H9 (cell line): ENCODE data around the gene GABRB3. TPM values are rescaled to one million over a fixed set of nuclear protein-coding genes. Genes with fewer than 3 reads are reported as not detected.

Experiments
- DNase-seq: peaks from one replicate; pipeline ENCODE4 v3.0.0-alpha.2; 2017
- H2AFZ ChIP-seq: one replicate; pipeline ENCODE4 v1.6.1; 2013; ENCODE audit warnings: mild to moderate bottlenecking, low read length, control low read depth, moderate library complexity
- H2AK5ac ChIP-seq: 2 replicates; pipeline ENCODE4 v1.6.1; 2013; ENCODE audit warnings: low read length, control low read depth, mixed read lengths; ENCODE audit not compliant: insufficient read length
- H2BK120ac ChIP-seq: one replicate; pipeline ENCODE4 v1.6.1; 2013; ENCODE audit warnings: low read depth, mild to moderate bottlenecking, low read length, control low read depth, inconsistent platforms; ENCODE audit not compliant: poor library complexity, severe bottlenecking
- H2BK12ac ChIP-seq: 2 replicates; pipeline ENCODE4 v1.6.1; 2013; ENCODE audit warnings: low read length, control low read depth, mixed read lengths, low read depth; ENCODE audit not compliant: insufficient read length
- H2BK15ac ChIP-seq: 2 replicates; pipeline ENCODE4 v1.6.1; 2013; ENCODE audit warnings: low read depth, low read length, control low read depth
- H2BK20ac ChIP-seq: one replicate; pipeline ENCODE4 v1.6.1; 2013; ENCODE audit warnings: low read depth, mild to moderate bottlenecking, low read length, control low read depth, inconsistent platforms; ENCODE audit not compliant: poor library complexity, severe bottlenecking
- H2BK5ac ChIP-seq: 2 replicates; pipeline ENCODE4 v1.6.1; 2013; ENCODE audit warnings: low read length, control low read depth, mixed read lengths; ENCODE audit not compliant: insufficient read length
- H3K14ac ChIP-seq: 2 replicates; pipeline ENCODE4 v1.6.1; 2013; ENCODE audit warnings: low read length, control low read depth; ENCODE audit not compliant: insufficient read depth
- H3K18ac ChIP-seq: 2 replicates; pipeline ENCODE4 v1.6.1; 2013; ENCODE audit warnings: low read depth, mild to moderate bottlenecking, mixed read lengths, low read length, control low read depth; ENCODE audit not compliant: insufficient read length
- H3K23ac ChIP-seq: 2 replicates; pipeline ENCODE4 v1.6.1; 2013; ENCODE audit warnings: low read length, control low read depth, mixed read lengths, low read depth; ENCODE audit not compliant: insufficient read length
- H3K23me2 ChIP-seq: 2 replicates; pipeline ENCODE4 v1.6.1; 2013; ENCODE audit warnings: low read depth, mild to moderate bottlenecking, mixed read lengths, low read length, control low read depth; ENCODE audit not compliant: insufficient read length, poor library complexity, severe bottlenecking
- H3K27ac ChIP-seq: 2 replicates; pipeline ENCODE4 v1.5.1; 2013; ENCODE audit warnings: low read length, control low read depth, mixed read lengths, low read depth; ENCODE audit not compliant: insufficient read length
- H3K27me3 ChIP-seq: 2 replicates; pipeline ENCODE4 v1.6.1; 2013; ENCODE audit warnings: low read length, control low read depth, inconsistent platforms; ENCODE audit not compliant: insufficient read depth
- H3K4ac ChIP-seq: 2 replicates; pipeline ENCODE4 v1.6.1; 2013; ENCODE audit warnings: low read depth, mild to moderate bottlenecking, control low read depth, inconsistent platforms, low read length, moderate library complexity
- H3K4me1 ChIP-seq: 2 replicates; pipeline ENCODE4 v1.6.1; 2013; ENCODE audit warnings: low read length, control low read depth, inconsistent platforms; ENCODE audit not compliant: insufficient read depth
- H3K4me2 ChIP-seq: 2 replicates; pipeline ENCODE4 v1.6.1; 2013; ENCODE audit warnings: low read length, control low read depth, mixed read lengths; ENCODE audit not compliant: insufficient read length, insufficient read depth
- H3K56ac ChIP-seq: 2 replicates; pipeline ENCODE4 v1.6.1; 2013; ENCODE audit warnings: low read depth, mild to moderate bottlenecking, mixed read lengths, low read length, control low read depth; ENCODE audit not compliant: insufficient read length
- H3K79me1 ChIP-seq: 2 replicates; pipeline ENCODE4 v1.6.1; 2013; ENCODE audit warnings: low read depth, mild to moderate bottlenecking, moderate library complexity, low read length, control low read depth, inconsistent platforms; ENCODE audit not compliant: insufficient read depth, poor library complexity, severe bottlenecking
- H3K79me2 ChIP-seq: 2 replicates; pipeline ENCODE4 v1.6.1; 2013; ENCODE audit warnings: low read length, control low read depth, inconsistent platforms; ENCODE audit not compliant: insufficient read depth
- H3K9ac ChIP-seq: 2 replicates; pipeline ENCODE4 v1.6.1; 2013; ENCODE audit warnings: low read length, control low read depth, mixed read lengths; ENCODE audit not compliant: insufficient read length; ENCODE audit errors: extremely low read depth
- H3K9me3 ChIP-seq: one replicate; pipeline ENCODE4 v1.6.1; 2013; ENCODE audit warnings: low read depth, low read length, inconsistent platforms; ENCODE audit not compliant: control insufficient read depth
- H3T11ph ChIP-seq: one replicate; pipeline ENCODE4 v1.6.1; 2013; ENCODE audit warnings: mild to moderate bottlenecking, low read length, control low read depth, inconsistent platforms
- H4K20me1 ChIP-seq: one replicate; pipeline ENCODE4 v1.6.1; 2013; ENCODE audit not compliant: control insufficient read depth, insufficient read length, insufficient read depth
- H4K5ac ChIP-seq: 2 replicates; pipeline ENCODE4 v1.6.1; 2013; ENCODE audit warnings: low read depth, mild to moderate bottlenecking, mixed read lengths, low read length, control low read depth; ENCODE audit not compliant: insufficient read length
- H4K8ac ChIP-seq: replicated peaks from 2 replicates; pipeline ENCODE4 v1.6.1; 2013; ENCODE audit warnings: low read length, control low read depth, mixed read lengths, low read depth; ENCODE audit not compliant: insufficient read length
- H4K91ac ChIP-seq: 2 replicates; pipeline ENCODE4 v1.6.1; 2013; ENCODE audit warnings: low read depth, mild to moderate bottlenecking, moderate library complexity, mixed read lengths, low read length, control low read depth; ENCODE audit not compliant: insufficient read length
- H3K27ac Mint-ChIP-seq, 3 experiments: 2 replicates in 2 of 3; 3 replicates in 1 of 3; pipeline ENCODE4 v1.8.0; 2020 to 2021; ENCODE audit warnings: mixed read lengths in 3 of 3, mild to moderate bottlenecking in 1 of 3, moderate library complexity in 1 of 3
- H3K27me3 Mint-ChIP-seq: 2 replicates; pipeline ENCODE4 v1.8.0; 2021; ENCODE audit warnings: low read depth, mild to moderate bottlenecking, moderate library complexity, mixed read lengths
- H3K36me3 Mint-ChIP-seq, 3 experiments: 2 replicates in 2 of 3; 3 replicates in 1 of 3; pipeline ENCODE4 v1.8.0; 2020 to 2021; ENCODE audit warnings: low read depth in 3 of 3, mixed read lengths in 3 of 3; ENCODE audit not compliant: insufficient read depth in 1 of 3
- H3K4me1 Mint-ChIP-seq, 2 experiments: 2 replicates each; pipeline ENCODE4 v1.8.0; 2020; ENCODE audit warnings: mixed read lengths in 2 of 2
- H3K4me3 Mint-ChIP-seq, 2 experiments: 2 replicates in 1 of 2; 3 replicates in 1 of 2; pipeline ENCODE4 v1.8.0; 2020 to 2021; ENCODE audit warnings: mild to moderate bottlenecking in 2 of 2, mixed read lengths in 2 of 2, moderate library complexity in 1 of 2
- H3K9me3 Mint-ChIP-seq, 2 experiments: 2 replicates in 1 of 2; 3 replicates in 1 of 2; pipeline ENCODE4 v1.8.0; 2020; ENCODE audit warnings: mild to moderate bottlenecking in 2 of 2, mixed read lengths in 2 of 2, moderate library complexity in 1 of 2
- CTCF ChIP-seq: fragments of 200-600 bp; sonication (generic); conservative IDR thresholded peaks from 3 replicates; pipeline ENCODE4 v1.8.0; 2021; ENCODE audit warnings: antibody characterized with exemption, mild to moderate bottlenecking
- WGBS: extraction: QIAGEN DNeasy Blood & Tissue Kit; methylation state at CpG from one replicate; pipeline ENCODE4 v1.1.7; 2013; ENCODE audit warnings: missing lambda C conversion rate, low lambda C conversion rate, mixed read lengths; ENCODE audit not compliant: insufficient read length; ENCODE audit errors: extremely low coverage; 5-methylcytosine and 5-hydroxymethylcytosine counted together
- total RNA-seq: library from RNA; stranded (reverse); gene quantifications from 2 replicates; pipeline ENCODE4 v1.2.1, GENCODE V29; 2021

GABRB3 gene
- total RNA-seq, 1 experiment from 2014 or later: 98.2 TPM

DNA sequence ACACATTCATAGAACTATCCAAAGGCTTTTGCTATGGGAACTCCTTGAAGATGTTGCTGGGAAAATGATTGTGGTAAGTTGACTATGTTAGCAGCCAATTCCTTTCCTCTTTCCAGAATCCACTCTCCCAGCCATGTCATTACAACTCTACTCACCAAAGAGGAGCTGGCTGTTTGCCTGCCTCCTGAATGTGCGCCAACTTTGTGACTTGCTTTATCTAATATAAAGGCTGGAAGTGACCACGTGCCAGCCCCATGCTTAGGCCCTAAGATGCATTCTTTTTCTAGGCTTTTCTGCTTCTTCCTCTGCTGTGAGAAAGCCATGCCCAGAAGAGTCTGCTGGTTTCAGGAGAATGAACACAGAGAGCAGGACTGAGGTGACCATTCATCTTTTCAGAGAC lies 182.2 kb downstream of the GABRB3 start:
- H3K79me1 ChIP-seq: no peaks in the 10 kb centered on the region
- no peak overlapping the region for H2AFZ ChIP-seq
- Mint-ChIP-seq H3K4me1 (peaks cover 0 to 2% of the 10 kb centered on the region in 2 experiments; a peak in 1 of 4 replicates), H3K36me3 (peaks cover 0 to 12% (median 8%) of the 10 kb centered on the region in 3 experiments; a peak in 4 of 7 replicates), H3K27ac (peak overlapping the region in 2 of 3 experiments; percentile 20 to 57; a peak in 1 of 7 replicates), H3K9me3 (no peaks in the 10 kb centered on the region), H3K27me3 (no peaks in the 10 kb centered on the region), H3K4me3 (no peak overlapping the region)
- H3K23ac ChIP-seq: no peak overlapping the region
- DNase-seq: no peak
- H2BK20ac ChIP-seq: no peak overlapping the region
- H3K9me3 ChIP-seq: no peaks in the 10 kb centered on the region
- H3K23me2 ChIP-seq: no peaks in the 10 kb centered on the region
- H4K8ac ChIP-seq: no peak overlapping the region
- H3K79me2 ChIP-seq: no peaks in the 10 kb centered on the region
- no peak overlapping the region for H3K18ac ChIP-seq
- no peak overlapping the region for H3K14ac ChIP-seq
- H3K27ac ChIP-seq: no peak overlapping the region
- no peak overlapping the region for H4K91ac ChIP-seq
- H3K4ac ChIP-seq: no peak overlapping the region
- no peak overlapping the region for H3K4me2 ChIP-seq
- no peak for TF ChIP-seq CTCF
- H3K27me3 ChIP-seq: no peaks in the 10 kb centered on the region
- H4K5ac ChIP-seq: no peak overlapping the region
- H3K4me1 ChIP-seq: peaks cover 2% of the 10 kb centered on the region; the same call in 1 of the 2 replicates
- no peak overlapping the region for H3K56ac ChIP-seq
- no CpG with 5 or more reads among the region's 2 CpGs for WGBS
- H2AK5ac ChIP-seq: no peak overlapping the region
- H2BK5ac ChIP-seq: no peak overlapping the region
- H2BK15ac ChIP-seq: no peak overlapping the region
- H2BK120ac ChIP-seq: no peak overlapping the region
- H4K20me1 ChIP-seq: no peaks in the 10 kb centered on the region
- H2BK12ac ChIP-seq: no peak overlapping the region
- no peak overlapping the region for H3T11ph ChIP-seq
- H3K9ac ChIP-seq: no peak overlapping the region
